LHCN-M2 (cell line): ENCODE results near the gene CDH1. TPM values are rescaled to one million over a fixed set of nuclear protein-coding genes. Genes with fewer than 3 reads are reported as not detected.

Experiments
- DNase-seq: peaks from one replicate; pipeline ENCODE4 v3.0.0-alpha.2; 2012; ENCODE audit warnings: low read depth
- total RNA-seq: library from RNA; depleted of rRNA; stranded (reverse); fragments of >200 nt; gene quantifications from 2 replicates; pipeline ENCODE4 v1.2.3, GENCODE V29; 2014; rRNA removed

CDH1 gene
- total RNA-seq, 1 experiment from 2014 or later, result not detected

GRCh38 chr16:68850481-68850880 is 113.4 kb downstream of the CDH1 start:
- no peak for DNase-seq

- DNase-seq, result no peak
These were observed 114.5 kb downstream of the CDH1 start for GRCh38 chr16:68851601-68852000.

GRCh38 chr16:68857479-68857878 is 120.4 kb downstream of the CDH1 start:
- DNase-seq, result no peak

- DNase-seq, result no peak
These were observed 122.7 kb downstream of the CDH1 start for GRCh38 chr16:68859828-68860227.

- no peak for DNase-seq
These were observed 124.1 kb downstream of the CDH1 start for GRCh38 chr16:68860978-68861892.

GRCh38 chr16:68866933-68867332 is 129.8 kb downstream of the CDH1 start:
- no peak for DNase-seq

- no peak for DNase-seq
These were observed 132.5 kb downstream of the CDH1 start for GRCh38 chr16:68869492-68870088.

- DNase-seq, result no peak
These were observed 136.8 kb downstream of the CDH1 start for GRCh38 chr16:68873635-68874471.

GRCh38 chr16:68875871-68876270 is 138.8 kb downstream of the CDH1 start:
- no peak for DNase-seq

GRCh38 chr16:68883685-68884084 is 146.6 kb downstream of the CDH1 start:
- no peak for DNase-seq

GRCh38 chr16:68884401-68884800 is 147.3 kb downstream of the CDH1 start:
- no peak for DNase-seq

Other genes with a start within 250 kb of the CDH1 start
- 27.6 and 38.7 TPM in 2 replicates for gene ZFP90, start 198.0 kb upstream of the CDH1 start, total RNA-seq
- not detected in 2 replicates for gene CDH3, start 92.0 kb upstream of the CDH1 start, total RNA-seq
- 14.6 and 14.9 TPM in 2 replicates for gene TANGO6, start 106.2 kb downstream of the CDH1 start, total RNA-seq